Trophoblast cell (in vitro differentiated cells and primary cell): Measurements from ENCODE around the gene RAI2.

ENCODE experiments used
- DNase-seq, 2 donors: peaks; one replicate each; pipeline ENCODE4 v3.0.0-alpha.2; 2016
- H2AFZ ChIP-seq: 2 replicates; pipeline ENCODE4 v1.6.1; 2013; ENCODE audit warnings: low read length, moderate library complexity, mild to moderate bottlenecking; ENCODE audit not compliant: insufficient read depth, poor library complexity
- H2AK5ac ChIP-seq: 2 replicates; pipeline ENCODE4 v1.6.1; 2013; ENCODE audit warnings: mild to moderate bottlenecking, low read length
- H2BK120ac ChIP-seq: 2 replicates; pipeline ENCODE4 v1.6.1; 2013; ENCODE audit warnings: low read length, mild to moderate bottlenecking, moderate library complexity; ENCODE audit not compliant: insufficient read depth, poor library complexity
- H2BK12ac ChIP-seq: 2 replicates; pipeline ENCODE4 v1.6.1; 2013; ENCODE audit warnings: mild to moderate bottlenecking, low read length, moderate library complexity
- H2BK5ac ChIP-seq: 2 replicates; pipeline ENCODE4 v1.6.1; 2013; ENCODE audit warnings: low read length, low read depth, moderate library complexity, mild to moderate bottlenecking; ENCODE audit not compliant: poor library complexity
- H3K14ac ChIP-seq: 2 replicates; pipeline ENCODE4 v1.6.1; 2013; ENCODE audit warnings: mild to moderate bottlenecking, low read length
- H3K18ac ChIP-seq: 2 replicates; pipeline ENCODE4 v1.6.1; 2013; ENCODE audit warnings: mild to moderate bottlenecking, low read length
- H3K23ac ChIP-seq: 2 replicates; pipeline ENCODE4 v1.6.1; 2013; ENCODE audit warnings: low read length
- H3K27ac ChIP-seq: 2 replicates; pipeline ENCODE4 v1.5.1; 2013; ENCODE audit warnings: low read depth, mild to moderate bottlenecking, inconsistent platforms, low read length, moderate library complexity
- H3K27me3 ChIP-seq: 2 replicates; pipeline ENCODE4 v1.6.1; 2013; ENCODE audit warnings: inconsistent platforms, mild to moderate bottlenecking, low read length, moderate library complexity; ENCODE audit not compliant: insufficient read depth
- H3K36me3 ChIP-seq, 2 experiments: 1 replicate in 1 of 2; 2 replicates in 1 of 2; pipeline ENCODE4 v1.6.1; 2013; ENCODE audit warnings: low read length in 2 of 2, mild to moderate bottlenecking in 2 of 2, moderate library complexity in 1 of 2; ENCODE audit not compliant: insufficient read depth in 2 of 2, control insufficient read depth in 1 of 2
- H3K4ac ChIP-seq: 2 replicates; pipeline ENCODE4 v1.6.1; 2013; ENCODE audit warnings: low read depth, mild to moderate bottlenecking, low read length, moderate library complexity
- H3K4me1 ChIP-seq, 2 experiments: 1 replicate in 1 of 2; 2 replicates in 1 of 2; pipeline ENCODE4 v1.6.1; 2013; ENCODE audit warnings: low read length in 2 of 2, mild to moderate bottlenecking in 2 of 2, moderate library complexity in 1 of 2; ENCODE audit not compliant: insufficient read depth in 2 of 2, control insufficient read depth in 1 of 2
- H3K4me2 ChIP-seq: 2 replicates; pipeline ENCODE4 v1.6.1; 2013; ENCODE audit warnings: inconsistent platforms, mild to moderate bottlenecking, low read length, moderate library complexity
- H3K4me3 ChIP-seq: 2 replicates; pipeline ENCODE4 v1.5.1; 2013; ENCODE audit warnings: mild to moderate bottlenecking, low read depth, low read length, inconsistent platforms
- H3K79me1 ChIP-seq: one replicate; pipeline ENCODE4 v1.6.1; 2013; ENCODE audit warnings: low read length
- H3K79me2 ChIP-seq: 2 replicates; pipeline ENCODE4 v1.6.1; 2013; ENCODE audit warnings: low read length, mild to moderate bottlenecking; ENCODE audit not compliant: control insufficient read depth, insufficient read depth, poor library complexity
- H3K9ac ChIP-seq: 2 replicates; pipeline ENCODE4 v1.6.1; 2013; ENCODE audit warnings: mild to moderate bottlenecking, low read length
- H3K9me3 ChIP-seq: 2 replicates; pipeline ENCODE4 v1.6.1; 2013; ENCODE audit warnings: low read depth, mild to moderate bottlenecking, control low read depth, inconsistent platforms, low read length; ENCODE audit not compliant: insufficient read depth
- H4K12ac ChIP-seq: 2 replicates; pipeline ENCODE4 v1.6.1; 2013; ENCODE audit warnings: low read depth, mild to moderate bottlenecking, low read length, moderate library complexity
- H4K8ac ChIP-seq: 2 replicates; pipeline ENCODE4 v1.6.1; 2013; ENCODE audit warnings: low read depth, mild to moderate bottlenecking, low read length, moderate library complexity
- H4K91ac ChIP-seq: one replicate; pipeline ENCODE4 v1.6.1; 2013; ENCODE audit warnings: low read depth, mild to moderate bottlenecking, low read length, moderate library complexity
- WGBS: extraction: QIAGEN DNeasy Blood & Tissue Kit; methylation state at CpG from one replicate; pipeline ENCODE4 v1.1.7; 2013; ENCODE audit warnings: missing lambda C conversion rate; ENCODE audit not compliant: insufficient read length, insufficient coverage; ENCODE audit errors: extremely low coverage; 5-methylcytosine and 5-hydroxymethylcytosine counted together

Gene RAI2

GRCh38 chrX:17803449-17803848, 57.6 kb downstream of the RAI2 start:
- no peak overlapping the region for H3K4ac ChIP-seq
- H2BK12ac ChIP-seq, result no peak overlapping the region
- H3K79me2 ChIP-seq, result no peaks in the 10 kb centered on the region
- no peak overlapping the region for H2BK5ac ChIP-seq
- no CpG with 5 or more reads among the region's 4 CpGs for WGBS
- H3K4me3 ChIP-seq, result no peak overlapping the region
- no peak overlapping the region for H3K18ac ChIP-seq
- no peak overlapping the region for H3K9ac ChIP-seq
- H4K12ac ChIP-seq, result no peak overlapping the region
- H3K23ac ChIP-seq, result no peak overlapping the region
- H2AK5ac ChIP-seq, result no peak overlapping the region
- H3K4me2 ChIP-seq, result no peak overlapping the region
- no peak for DNase-seq
- no peak overlapping the region for H3K14ac ChIP-seq
- no peaks in the 10 kb centered on the region for H3K79me1 ChIP-seq
- H3K36me3 ChIP-seq, result no peaks in the 10 kb centered on the region
- no peak overlapping the region for H2BK120ac ChIP-seq
- H3K27ac ChIP-seq, result no peak overlapping the region
- H4K91ac ChIP-seq, result no peak overlapping the region
- H4K8ac ChIP-seq, result no peak overlapping the region
- no peak overlapping the region for H2AFZ ChIP-seq
- no peaks in the 10 kb centered on the region for H3K9me3 ChIP-seq
- no peaks in the 10 kb centered on the region for H3K4me1 ChIP-seq
- no peaks in the 10 kb centered on the region for H3K27me3 ChIP-seq

DNA sequence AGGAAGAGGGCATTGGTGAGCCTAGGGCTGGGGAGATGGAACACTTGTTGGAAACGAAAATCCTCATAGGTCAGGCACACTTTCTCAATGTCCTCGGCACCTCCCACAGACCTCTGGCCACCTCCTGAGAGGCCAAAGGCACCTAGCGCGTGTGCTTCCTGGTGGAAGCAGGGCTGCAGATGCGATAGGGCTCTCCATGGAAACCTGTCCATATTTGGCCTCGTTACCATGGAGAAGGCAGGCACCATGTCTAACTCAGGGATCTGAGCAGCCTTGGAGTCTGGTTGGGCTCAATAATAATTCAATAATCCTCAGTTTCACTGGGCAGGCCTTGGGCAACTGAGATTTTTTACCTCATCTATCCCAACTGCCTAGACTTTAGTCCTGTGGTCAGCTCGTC, 58.3 kb downstream of the RAI2 start:
- Histone ChIP-seq H2BK5ac (no peak overlapping the region), H4K8ac (no peak overlapping the region), H4K91ac (no peak overlapping the region), H2AK5ac (no peak overlapping the region), H3K4me2 (no peak overlapping the region), H2BK120ac (no peak overlapping the region), H3K23ac (no peak overlapping the region), H3K4me1 (no peaks in the 10 kb centered on the region), H4K12ac (no peak overlapping the region), H3K36me3 (no peaks in the 10 kb centered on the region), H2AFZ (no peak overlapping the region), H2BK12ac (no peak overlapping the region), H3K9me3 (no peaks in the 10 kb centered on the region), H3K79me1 (no peaks in the 10 kb centered on the region), H3K18ac (no peak overlapping the region), H3K9ac (no peak overlapping the region), H3K27me3 (no peaks in the 10 kb centered on the region), H3K27ac (no peak overlapping the region), H3K4ac (no peak overlapping the region), H3K4me3 (no peak overlapping the region), H3K14ac (no peak overlapping the region), H3K79me2 (no peaks in the 10 kb centered on the region)
- no CpG with 5 or more reads among the region's 7 CpGs for WGBS
- peak in 1 of 2 donors; percentile 35 for DNase-seq

GRCh38 chrX:17801431-17801830, 59.7 kb downstream of the RAI2 start:
- Histone ChIP-seq H2BK12ac (no peak overlapping the region), H3K36me3 (no peaks in the 10 kb centered on the region), H3K79me2 (no peaks in the 10 kb centered on the region), H3K79me1 (no peaks in the 10 kb centered on the region), H3K23ac (no peak overlapping the region), H3K4ac (no peak overlapping the region), H3K4me1 (no peaks in the 10 kb centered on the region), H2AFZ (no peak overlapping the region), H2BK5ac (no peak overlapping the region), H4K8ac (no peak overlapping the region), H4K12ac (no peak overlapping the region), H3K27me3 (no peaks in the 10 kb centered on the region), H3K27ac (no peak overlapping the region), H3K9me3 (no peaks in the 10 kb centered on the region), H3K18ac (no peak overlapping the region), H3K9ac (no peak overlapping the region), H2AK5ac (no peak overlapping the region), H4K91ac (no peak overlapping the region), H3K4me3 (no peak overlapping the region), H3K14ac (no peak overlapping the region), H2BK120ac (no peak overlapping the region), H3K4me2 (no peak overlapping the region)
- DNase-seq, result no peak
- no CpG with 5 or more reads among the region's 13 CpGs for WGBS

DNA sequence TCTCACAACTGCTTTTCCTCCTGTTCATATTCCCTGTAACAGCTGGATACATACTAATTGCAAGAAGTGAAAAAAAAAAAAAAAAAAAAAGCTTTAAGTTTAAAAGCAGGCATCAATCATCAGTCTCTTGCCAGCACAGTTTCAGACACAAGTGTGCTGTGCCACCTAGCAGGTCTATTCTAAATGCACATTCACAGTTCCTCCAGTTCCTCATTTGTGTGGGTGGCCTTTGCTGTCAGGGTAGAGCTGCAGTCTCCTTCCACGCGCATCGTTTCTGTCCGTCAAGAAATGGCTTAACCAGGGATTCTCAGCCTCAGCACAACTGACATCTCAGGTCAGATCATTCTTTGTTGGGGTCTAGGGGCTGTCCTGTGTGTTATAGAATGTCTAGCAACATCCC, 62.2 kb downstream of the RAI2 start:
- Histone ChIP-seq H2AFZ (no peak overlapping the region), H3K27ac (no peak overlapping the region), H3K9ac (no peak overlapping the region), H3K14ac (no peak overlapping the region), H3K4me1 (no peaks in the 10 kb centered on the region), H3K4me2 (no peak overlapping the region), H2BK120ac (no peak overlapping the region), H3K9me3 (no peaks in the 10 kb centered on the region), H3K27me3 (no peaks in the 10 kb centered on the region), H3K18ac (no peak overlapping the region), H3K79me2 (no peaks in the 10 kb centered on the region), H3K79me1 (no peaks in the 10 kb centered on the region), H3K36me3 (no peaks in the 10 kb centered on the region), H4K12ac (no peak overlapping the region), H2BK12ac (no peak overlapping the region), H3K4me3 (no peak overlapping the region), H2BK5ac (no peak overlapping the region), H2AK5ac (no peak overlapping the region), H4K91ac (no peak overlapping the region), H3K23ac (no peak overlapping the region), H3K4ac (no peak overlapping the region), H4K8ac (no peak overlapping the region)
- WGBS, result no CpG with 5 or more reads among the region's 4 CpGs
- no peak for DNase-seq
